AG04450 (cell line): ENCODE data around the gene KCNQ1OT1. TPM values are rescaled to one million over a fixed set of nuclear protein-coding genes. Genes with fewer than 3 reads are reported as not detected.

Source experiments
- CTCF ChIA-PET: fragments of 300-600, 350-600 bp; formaldehyde crosslinking; extraction: SDS; loops from one replicate; lab custom pipeline; 2022; ENCODE audit warnings: antibody characterized with exemption, inconsistent platforms; lab: Charles Lee
- POLR2A ChIA-PET: fragments of 350-600 bp; formaldehyde crosslinking; extraction: SDS; loops from one replicate; lab custom pipeline; 2021; ENCODE audit warnings: antibody characterized with exemption, inconsistent platforms; lab: Yijun Ruan, JAX
- DNase-seq: peaks from one replicate; pipeline ENCODE4 v3.0.0-alpha.2; 2011; ENCODE audit warnings: low read depth, low spot score
- H3K27ac ChIP-seq: one replicate; pipeline ENCODE4 v1.5.1; 2012; ENCODE audit warnings: low read depth, low read length, control low read depth
- H3K27me3 ChIP-seq: one replicate; pipeline ENCODE4 v1.6.0; 2012; ENCODE audit warnings: low read length; ENCODE audit not compliant: control insufficient read depth, insufficient read depth
- H3K4me3 ChIP-seq: 2 replicates; pipeline ENCODE4 v1.5.1; 2011; ENCODE audit warnings: mild to moderate bottlenecking, low read depth, low read length, control low read depth
- H3K9me3 ChIP-seq: 2 replicates; pipeline ENCODE4 v1.5.1; 2012; ENCODE audit warnings: low read length; ENCODE audit not compliant: control insufficient read depth, insufficient read depth
- polyA plus RNA-seq: library from polyadenylated mRNA; depleted of rRNA; stranded (reverse); fragments of >200 nt; gene quantifications from 2 replicates; pipeline ENCODE4 v1.2.3, GENCODE V29; 2011
- TF ChIP-seq, protein P1 (sequence below): IDR thresholded peaks from 2 replicates; pipeline ENCODE4 v1.5.1; 2011; ENCODE audit warnings: low read depth, low read length, control low read depth, inconsistent platforms

Gene KCNQ1OT1
- polyA plus RNA-seq, 1 experiment, result 0.33 TPM

- no peak for DNase-seq
- ChIA-PET CTCF (no interaction called here), POLR2A (no interaction called here)
- H3K9me3 ChIP-seq, result no peaks in the 10 kb centered on the region; the same call in 1 of the 2 replicates
- no peak overlapping the region for H3K27ac ChIP-seq
- TF ChIP-seq, protein P1, sequence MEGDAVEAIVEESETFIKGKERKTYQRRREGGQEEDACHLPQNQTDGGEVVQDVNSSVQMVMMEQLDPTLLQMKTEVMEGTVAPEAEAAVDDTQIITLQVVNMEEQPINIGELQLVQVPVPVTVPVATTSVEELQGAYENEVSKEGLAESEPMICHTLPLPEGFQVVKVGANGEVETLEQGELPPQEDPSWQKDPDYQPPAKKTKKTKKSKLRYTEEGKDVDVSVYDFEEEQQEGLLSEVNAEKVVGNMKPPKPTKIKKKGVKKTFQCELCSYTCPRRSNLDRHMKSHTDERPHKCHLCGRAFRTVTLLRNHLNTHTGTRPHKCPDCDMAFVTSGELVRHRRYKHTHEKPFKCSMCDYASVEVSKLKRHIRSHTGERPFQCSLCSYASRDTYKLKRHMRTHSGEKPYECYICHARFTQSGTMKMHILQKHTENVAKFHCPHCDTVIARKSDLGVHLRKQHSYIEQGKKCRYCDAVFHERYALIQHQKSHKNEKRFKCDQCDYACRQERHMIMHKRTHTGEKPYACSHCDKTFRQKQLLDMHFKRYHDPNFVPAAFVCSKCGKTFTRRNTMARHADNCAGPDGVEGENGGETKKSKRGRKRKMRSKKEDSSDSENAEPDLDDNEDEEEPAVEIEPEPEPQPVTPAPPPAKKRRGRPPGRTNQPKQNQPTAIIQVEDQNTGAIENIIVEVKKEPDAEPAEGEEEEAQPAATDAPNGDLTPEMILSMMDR, result no peak
- H3K4me3 ChIP-seq, result no peak overlapping the region
- H3K27me3 ChIP-seq, result peaks cover 26% of the 10 kb centered on the region
Observed at GRCh38 chr11:2590965-2591754, 108.6 kb downstream of the KCNQ1OT1 start.

DNA sequence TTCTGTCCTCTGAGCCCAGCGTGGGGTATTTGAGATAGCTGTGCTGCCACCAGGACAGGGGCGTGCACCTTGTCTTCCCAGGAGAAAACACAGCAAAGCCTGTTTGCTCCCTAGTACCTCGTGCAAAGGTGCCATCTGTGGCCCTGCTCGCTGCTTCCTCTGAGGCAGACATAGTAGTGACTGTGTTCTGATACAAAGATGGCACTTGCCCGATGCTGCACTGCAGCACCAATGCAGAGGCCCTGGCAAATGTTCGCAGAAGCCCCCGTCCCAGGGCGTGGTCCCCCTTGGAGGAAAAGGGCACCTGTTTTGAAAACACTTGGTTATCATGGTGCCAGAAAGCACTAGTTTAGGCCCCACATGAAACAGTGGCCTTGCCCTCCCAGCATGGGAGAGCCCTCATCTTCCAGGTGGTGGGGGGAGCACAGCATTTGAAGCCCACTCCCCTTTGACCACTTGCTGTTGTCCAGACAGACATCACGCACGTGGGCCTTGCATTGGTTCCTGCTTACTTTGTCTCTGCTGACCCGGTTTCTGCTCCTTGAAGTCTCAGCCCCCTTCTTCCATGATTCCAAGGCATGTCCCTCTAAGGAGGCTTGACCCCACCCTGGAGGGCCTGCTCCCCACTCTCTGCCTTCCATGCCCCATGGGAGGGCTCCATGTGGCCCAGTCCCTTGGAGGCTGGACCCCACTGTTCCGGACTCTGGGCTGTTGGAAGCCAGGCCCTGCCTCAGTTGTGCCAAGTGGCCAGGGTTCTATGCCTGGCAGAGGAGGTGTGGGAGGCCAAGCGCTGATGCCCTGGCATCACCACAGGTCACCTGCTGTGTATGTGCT lies 109.4 kb downstream of the KCNQ1OT1 start:
- TF ChIP-seq, protein P1, result no peak
- ChIA-PET CTCF (no interaction called here), POLR2A (no interaction called here)
- Histone ChIP-seq H3K9me3 (no peaks in the 10 kb centered on the region; the same call in 1 of the 2 replicates), H3K4me3 (no peak overlapping the region), H3K27me3 (peaks cover 23% of the 10 kb centered on the region), H3K27ac (no peak overlapping the region)
- DNase-seq, result no peak

GRCh38 chr11:2589538-2589934 lies 110.3 kb downstream of the KCNQ1OT1 start:
- no peak for DNase-seq
- CTCF ChIA-PET, result no interaction called here
- Histone ChIP-seq H3K9me3 (no peaks in the 10 kb centered on the region; the same call in 1 of the 2 replicates), H3K4me3 (no peak overlapping the region), H3K27me3 (peaks cover 20% of the 10 kb centered on the region), H3K27ac (no peak overlapping the region)
- POLR2A ChIA-PET, result no interaction called here
- TF ChIP-seq, protein P1, result no peak

- Histone ChIP-seq H3K9me3 (no peaks in the 10 kb centered on the region; the same call in 1 of the 2 replicates), H3K4me3 (no peak overlapping the region), H3K27ac (no peak overlapping the region), H3K27me3 (peaks cover 20% of the 10 kb centered on the region)
- ChIA-PET POLR2A (no interaction called here), CTCF (no interaction called here)
- DNase-seq, result no peak
- TF ChIP-seq, protein P1, result no peak
Observed at GRCh38 chr11:2588809-2589537, 110.8 kb downstream of the KCNQ1OT1 start.
